ENCODE results near the gene LCP2.
A peak's percentile ranks its signal among the peaks of the same experiment; 100 is the strongest.

Gene LCP2

DNA sequence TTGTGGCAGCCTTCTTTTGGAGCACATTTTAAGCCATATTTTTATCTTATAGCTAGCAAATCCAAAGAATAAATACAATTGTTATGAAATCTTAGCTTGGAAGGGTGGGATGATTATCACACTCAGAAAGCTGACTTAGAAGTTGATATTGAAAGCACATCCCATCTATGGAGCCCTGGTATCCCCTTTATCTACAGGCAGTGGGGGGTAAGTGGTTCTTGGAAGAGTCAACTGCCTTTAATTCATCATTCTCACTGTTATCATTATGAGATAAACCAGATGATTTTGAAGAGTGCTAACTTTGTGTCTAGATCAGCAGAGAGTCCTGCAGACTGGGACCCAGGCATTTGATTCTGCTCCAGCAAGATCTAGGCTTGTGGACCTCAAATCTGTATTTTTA lies 3.0 kb downstream of the LCP2 start:
- no peak for DNase-seq

- no peak for DNase-seq
Measured at GRCh38 chr5:170294057-170294456, 3.5 kb downstream of the LCP2 start.

- DNase-seq, result no peak
Measured at GRCh38 chr5:170293273-170293672, 4.3 kb downstream of the LCP2 start.

GRCh38 chr5:170292179-170293104 lies 5.1 kb downstream of the LCP2 start:
- no peak for DNase-seq

- DNase-seq, result no peak
Measured at GRCh38 chr5:170290498-170290897, 7.1 kb downstream of the LCP2 start.

DNA sequence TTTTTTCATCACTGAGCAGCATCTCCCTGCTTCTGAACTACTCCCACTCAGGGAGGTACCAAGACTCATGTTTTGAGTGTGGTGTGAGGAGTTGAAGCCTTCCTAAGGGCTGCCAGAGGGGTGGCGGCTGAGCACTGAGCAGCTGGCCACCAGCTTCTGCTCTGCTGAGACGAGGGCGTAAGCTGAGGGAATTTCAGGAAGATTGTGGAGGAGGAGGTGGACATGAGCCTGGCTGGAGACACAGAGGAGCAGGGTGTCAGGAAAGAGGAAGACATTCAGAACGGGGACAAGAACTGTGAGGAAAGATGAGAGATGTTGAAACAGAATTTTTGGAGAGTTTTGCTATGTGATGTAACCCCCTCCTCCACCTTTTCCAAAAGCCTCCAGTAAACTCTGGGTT lies 7.8 kb downstream of the LCP2 start:
- no peak for DNase-seq

DNA sequence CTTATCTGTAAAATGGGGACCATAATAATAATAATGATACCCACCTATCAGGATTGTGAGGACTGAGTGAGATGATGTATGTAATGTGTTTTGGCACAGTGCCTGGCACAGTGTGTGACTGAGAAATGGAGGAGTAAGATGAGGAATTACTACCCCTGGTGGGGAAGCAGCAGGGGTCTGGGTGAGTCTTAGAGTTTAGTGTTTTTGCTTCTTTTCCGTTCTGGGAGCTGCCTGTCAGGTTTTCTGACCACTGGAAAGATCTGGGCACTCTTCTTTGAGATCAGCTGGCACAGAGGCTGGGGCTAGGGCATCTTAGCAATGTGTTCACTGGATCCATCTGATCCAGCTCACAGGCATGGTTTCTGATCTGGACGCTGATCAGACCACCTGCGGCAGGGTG lies 8.5 kb downstream of the LCP2 start:
- no peak for DNase-seq

GRCh38 chr5:170288551-170288950 lies 9.0 kb downstream of the LCP2 start:
- no peak for DNase-seq

DNA sequence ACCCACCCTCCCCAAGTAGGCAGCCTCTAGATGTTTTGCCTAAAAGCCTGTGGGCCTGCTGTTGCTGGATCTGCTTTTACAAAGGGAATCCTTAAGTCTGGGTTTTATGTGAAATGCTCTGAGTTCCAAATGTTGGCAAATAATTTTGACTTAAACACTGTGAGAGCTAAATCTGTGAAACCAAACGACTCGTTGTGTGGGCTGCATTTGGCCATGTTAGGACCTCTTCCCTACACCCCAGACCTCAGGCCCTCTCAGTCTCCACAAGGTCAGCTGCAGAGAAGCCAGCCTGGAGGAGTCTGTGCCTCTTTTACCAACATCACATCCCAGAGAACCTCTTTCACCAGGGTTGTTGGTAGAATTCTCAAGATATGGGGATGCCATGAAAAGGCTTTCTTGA lies 9.4 kb downstream of the LCP2 start:
- DNase-seq, result no peak

- DNase-seq, result no peak
Measured at GRCh38 chr5:170287532-170287931, 10.0 kb downstream of the LCP2 start.

DNA sequence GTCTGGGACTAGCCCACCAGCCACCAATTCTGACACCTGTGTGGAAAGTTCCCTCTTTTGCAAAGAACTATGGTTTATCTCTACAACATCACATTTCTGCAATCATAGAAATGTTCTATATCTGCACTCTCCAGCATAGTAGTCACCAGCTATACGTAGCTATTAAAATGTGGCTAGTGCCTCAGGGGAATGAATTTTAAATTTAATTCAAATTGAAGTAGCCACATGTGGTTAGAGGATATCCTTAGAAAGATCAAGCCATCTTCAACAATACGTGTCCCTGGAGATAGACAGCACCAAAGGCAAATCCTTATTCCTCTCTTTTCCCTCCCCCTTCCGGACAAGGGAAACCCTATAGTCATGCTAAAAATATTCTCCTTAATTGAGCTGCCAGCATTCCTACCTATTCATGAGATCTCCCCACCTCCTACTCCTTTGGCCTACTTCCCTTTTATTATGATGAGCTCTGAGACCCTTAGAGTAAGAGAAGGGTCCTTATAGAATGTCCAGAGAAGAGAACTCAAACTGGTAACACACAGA lies 11.1 kb downstream of the LCP2 start:
- DNase-seq, result no peak

DNA sequence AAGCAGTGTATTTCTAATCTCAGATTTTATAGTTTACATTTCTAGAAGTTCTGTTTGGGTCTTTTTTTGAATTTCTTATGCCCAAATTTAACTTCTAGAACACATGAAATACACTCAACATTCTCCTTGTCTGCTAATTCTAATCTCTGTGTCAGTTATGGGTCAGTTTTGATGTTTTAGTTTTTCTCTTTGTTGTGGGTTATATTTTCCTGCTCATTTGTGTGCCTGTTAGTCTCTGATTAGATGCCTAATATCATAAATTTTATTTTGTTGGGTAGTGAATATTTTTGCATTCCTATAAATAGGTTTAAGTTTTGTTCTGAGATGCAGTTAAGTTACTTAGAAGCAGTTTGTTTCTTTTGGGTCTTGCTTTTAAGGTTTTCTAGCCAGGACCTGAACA lies 12.4 kb downstream of the LCP2 start:
- DNase-seq, result no peak

DNA sequence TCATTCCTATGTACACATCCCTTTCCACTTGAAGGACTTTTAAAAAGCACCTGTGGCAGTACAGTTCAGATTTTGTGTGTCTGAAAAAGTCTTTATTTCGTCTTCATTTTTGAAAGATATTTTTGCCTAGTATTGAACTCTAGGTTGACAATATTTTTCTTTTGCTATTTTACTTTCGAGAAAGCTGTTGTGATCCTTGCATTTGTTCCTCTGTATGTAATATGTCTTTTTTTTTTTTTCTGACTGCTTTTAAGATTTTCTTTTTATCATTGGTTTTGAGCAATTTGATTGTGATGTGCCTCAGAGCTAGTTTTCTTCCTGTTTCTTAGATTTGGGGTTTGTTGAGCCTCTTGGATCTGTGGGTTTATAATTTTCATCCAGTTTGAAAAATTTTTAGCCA lies 13.3 kb downstream of the LCP2 start:
- no peak for DNase-seq

GRCh38 chr5:170283296-170283695 lies 14.3 kb downstream of the LCP2 start:
- no peak for DNase-seq

DNA sequence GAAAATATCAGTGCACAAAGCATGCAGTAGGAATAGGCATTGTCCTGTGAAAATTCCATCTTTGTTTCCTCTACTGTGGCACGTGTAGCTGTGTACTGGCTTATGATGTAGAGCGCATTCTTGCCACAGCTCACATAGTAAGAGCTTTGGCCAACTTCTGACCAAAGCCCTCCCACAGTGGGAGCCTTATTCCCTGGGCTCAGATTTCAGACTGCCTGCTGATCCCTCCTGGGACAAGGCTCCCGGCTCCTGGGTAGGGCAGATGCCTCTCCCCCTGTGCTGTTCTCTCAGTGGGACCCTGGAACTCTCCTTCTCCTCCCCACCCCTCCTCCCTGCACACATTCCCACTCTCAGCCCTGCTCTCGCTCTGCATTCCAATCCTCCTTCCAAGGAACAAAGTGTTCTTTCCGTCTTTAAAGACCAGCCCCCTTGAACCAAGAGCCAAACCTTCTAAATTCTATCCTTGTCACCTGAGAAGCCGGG lies 17.5 kb downstream of the LCP2 start:
- no peak for DNase-seq

DNA sequence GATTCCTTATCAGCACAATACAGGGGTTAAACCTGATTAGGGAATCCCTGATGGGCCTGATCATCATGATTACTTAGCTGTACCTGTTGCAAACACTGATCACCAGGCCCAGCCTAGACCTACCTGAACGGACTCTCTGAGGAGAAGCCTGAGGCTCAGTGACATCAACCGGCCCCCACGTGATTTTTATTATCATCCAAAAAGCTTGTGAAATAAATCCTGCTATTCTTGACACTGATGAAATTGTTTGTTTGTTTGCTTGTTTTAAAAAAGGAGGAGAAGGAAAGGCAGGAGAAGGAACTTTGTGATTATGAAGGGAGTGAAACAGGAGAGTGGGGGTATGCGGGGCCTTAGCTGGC lies 18.1 kb downstream of the LCP2 start:
- no peak for DNase-seq

GRCh38 chr5:170278611-170279458 lies 18.7 kb downstream of the LCP2 start:
- DNase-seq, result no peak

DNA sequence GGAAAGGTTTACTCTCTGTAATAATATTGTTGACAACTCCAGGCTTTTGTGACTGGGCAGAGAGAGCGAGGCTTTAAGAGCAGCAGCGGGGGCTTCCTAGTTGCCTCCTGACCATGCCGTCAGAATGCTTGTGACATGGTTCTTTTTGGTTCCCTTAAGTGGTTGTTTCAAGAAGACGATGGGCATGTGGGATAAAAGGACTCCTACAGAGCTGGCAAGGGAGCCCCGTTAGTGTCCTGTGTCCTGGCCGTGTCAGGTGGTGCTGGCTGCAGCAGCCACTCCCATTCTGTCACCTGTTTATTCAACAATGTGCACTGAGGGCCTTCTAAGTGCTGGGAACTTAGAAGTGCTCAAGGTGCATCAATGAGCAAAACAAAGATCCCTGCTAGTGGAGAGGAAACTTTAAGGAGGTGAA lies 19.7 kb downstream of the LCP2 start:
- DNase-seq, result no peak

- DNase-seq, result no peak
Measured at GRCh38 chr5:170276140-170276539, 21.4 kb downstream of the LCP2 start.

GRCh38 chr5:170275376-170275994 lies 22.1 kb downstream of the LCP2 start:
- DNase-seq, result no peak

DNA sequence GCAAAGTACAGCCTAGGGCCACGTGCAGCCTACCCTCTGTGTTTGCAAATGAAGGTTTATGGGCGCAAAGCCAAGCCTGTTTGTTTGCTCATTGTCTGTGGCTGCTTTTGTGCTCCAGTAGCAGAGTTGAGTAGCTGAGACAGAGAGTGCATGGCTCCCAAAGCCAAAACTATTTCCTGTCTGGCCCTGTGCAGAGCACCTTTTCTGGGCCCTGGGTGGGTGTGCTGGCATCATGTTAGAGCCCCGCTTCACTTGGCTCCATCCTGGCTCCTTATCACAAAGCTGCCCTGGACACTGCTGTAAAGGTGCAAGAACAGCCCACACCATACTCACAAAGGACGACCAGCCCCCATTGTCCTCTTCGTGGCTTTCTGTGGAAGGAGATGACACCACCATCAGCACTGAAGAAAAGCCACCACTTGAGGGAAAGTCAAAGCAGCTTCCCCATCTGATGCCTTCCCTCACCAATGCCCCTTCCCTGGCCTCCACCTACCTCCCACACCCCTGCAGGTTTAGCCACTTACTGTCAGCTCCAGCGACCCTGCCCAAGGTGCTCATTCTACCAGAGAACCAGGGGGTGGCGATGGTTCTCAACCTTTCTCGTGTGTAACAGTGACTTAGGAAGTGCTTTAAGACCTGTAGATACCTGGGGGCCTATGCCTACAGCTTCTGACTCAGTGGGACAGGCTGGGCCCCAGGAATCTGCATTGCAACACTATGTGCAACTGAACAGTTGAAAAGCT lies 23.4 kb downstream of the LCP2 start:
- DNase-seq, result peak; percentile 56

DNA sequence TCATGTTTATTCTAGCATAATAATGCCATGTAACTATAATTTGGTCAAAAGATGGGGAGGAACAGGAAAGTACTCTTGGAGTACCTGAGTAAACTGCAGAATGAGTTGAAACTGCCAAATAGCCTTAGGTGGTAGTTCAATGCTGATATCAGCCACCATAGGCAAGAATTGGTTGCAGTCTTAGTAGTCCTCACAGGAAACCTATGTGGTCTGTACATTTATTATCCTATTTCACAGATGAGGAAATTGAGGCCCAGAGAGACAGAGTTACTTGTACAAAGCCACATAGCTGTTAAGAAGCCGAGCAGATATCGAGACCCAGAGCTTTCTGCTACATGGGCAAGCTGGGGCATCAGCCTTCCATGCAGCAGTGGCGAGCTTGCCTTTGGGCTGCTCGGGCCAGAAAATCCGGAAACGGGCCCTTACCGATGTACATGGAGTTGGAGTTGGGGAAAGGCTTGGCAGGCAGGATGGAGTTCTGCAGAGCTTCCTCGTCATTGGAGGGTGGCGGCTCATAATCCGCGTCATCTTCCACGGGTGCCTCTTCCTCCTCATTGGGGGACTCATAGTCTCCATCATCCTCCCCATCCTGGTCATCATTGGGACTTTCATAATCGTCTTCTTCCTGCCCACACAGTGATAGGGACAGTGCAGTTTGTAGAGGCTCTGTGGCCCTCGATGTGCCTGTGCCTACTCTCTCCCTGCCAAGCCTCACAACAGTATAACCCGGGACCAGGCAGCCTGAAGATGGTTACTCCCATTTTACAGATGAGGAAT lies 27.1 kb downstream of the LCP2 start:
- DNase-seq, result no peak

All from NCI-H1092 treated with DMSO at 0.1 percent for 48 hours (cell line).